Activated CD4-positive, alpha-beta T cell treated with anti-CD3 and anti-CD28 coated beads for 36 hours (primary cell): ENCODE data around the gene LIPH. TPM values are rescaled to one million over a fixed set of nuclear protein-coding genes. Genes with fewer than 3 reads are reported as not detected.

Experiments
- ATAC-seq: fragments of 200-7000 bp; cut with Tn5 transposase; one replicate; pipeline ENCODE4 v1.10.0; 2021; ENCODE audit warnings: mild to moderate bottlenecking, moderate library complexity
- CTCF ChIA-PET: fragments of 350-600 bp; sonication (Branson Sonifier 250); formaldehyde crosslinking; loops from one replicate; lab custom pipeline; 2021; ENCODE audit warnings: antibody characterized with exemption; lab: Charles Lee
- POLR2A ChIA-PET: fragments of 350-600 bp; sonication (Branson Sonifier 250); formaldehyde crosslinking; loops from one replicate; lab custom pipeline; 2021; ENCODE audit warnings: antibody characterized with exemption, inconsistent platforms; lab: Charles Lee
- DNase-seq: peaks from one replicate; pipeline ENCODE4 v3.0.0-alpha.2; 2020
- H3K27ac Mint-ChIP-seq: one replicate; pipeline ENCODE4 v1.8.0; 2021; ENCODE audit warnings: mixed read lengths
- H3K27me3 Mint-ChIP-seq: one replicate; pipeline ENCODE4 v1.8.0; 2021; ENCODE audit warnings: mixed read lengths
- H3K36me3 Mint-ChIP-seq: one replicate; pipeline ENCODE4 v1.8.0; 2021; ENCODE audit warnings: low read depth, mixed read lengths
- H3K4me1 Mint-ChIP-seq: one replicate; pipeline ENCODE4 v1.8.0; 2021; ENCODE audit warnings: mixed read lengths
- H3K4me3 Mint-ChIP-seq: one replicate; pipeline ENCODE4 v1.8.0; 2021; ENCODE audit warnings: mild to moderate bottlenecking, moderate library complexity, mixed read lengths
- H3K9me3 Mint-ChIP-seq: one replicate; pipeline ENCODE4 v1.8.0; 2021; ENCODE audit warnings: low read depth, mixed read lengths
- intact Hi-C, 2 experiments: fragments of 100-400 bp; cut with DNase I in 1 of 2; cut with micrococcal nuclease in 1 of 2; formaldehyde crosslinking; loops; one replicate each; pipeline versions ENCODE4 v1.14.2 to v1.15.1; 2022 to 2024; cut with DNase I, micrococcal nuclease
- total RNA-seq, 2 experiments: library from RNA; stranded (reverse); gene quantifications; one replicate each; pipeline ENCODE4 v1.2.3, GENCODE V29; 2021

LIPH gene
- total RNA-seq, 2 experiments from 2014 or later, result not detected

DNA sequence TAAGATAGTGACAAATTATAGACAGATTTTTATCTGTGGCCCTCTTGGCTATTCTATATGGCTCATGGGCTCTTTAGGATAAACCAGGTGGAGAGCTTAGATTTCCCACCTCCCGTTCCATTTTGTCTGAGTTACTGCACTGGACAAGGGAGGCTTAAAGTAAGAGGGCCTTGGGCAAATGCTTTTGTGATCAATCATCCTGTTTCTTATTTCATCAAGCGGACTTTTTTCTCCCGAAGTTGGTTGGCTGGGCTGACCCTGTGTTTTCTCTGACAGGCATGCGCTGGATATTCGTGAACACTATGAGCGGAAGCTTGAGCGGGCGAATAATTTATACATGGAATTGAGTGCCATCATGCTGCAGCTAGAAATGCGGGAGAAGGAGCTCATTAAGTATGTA, 86.9 kb downstream of the LIPH start:
- POLR2A ChIA-PET, result no interaction called here
- Mint-ChIP-seq H3K27ac (no peak overlapping the region), H3K4me3 (no peak overlapping the region), H3K4me1 (no peaks in the 10 kb centered on the region), H3K9me3 (no peaks in the 10 kb centered on the region), H3K27me3 (no peaks in the 10 kb centered on the region), H3K36me3 (peaks cover 2% of the 10 kb centered on the region)
- DNase-seq, result no peak
- no peak for ATAC-seq
- CTCF ChIA-PET, result no interaction called here
- intact Hi-C loops, result no loop called here

DNA sequence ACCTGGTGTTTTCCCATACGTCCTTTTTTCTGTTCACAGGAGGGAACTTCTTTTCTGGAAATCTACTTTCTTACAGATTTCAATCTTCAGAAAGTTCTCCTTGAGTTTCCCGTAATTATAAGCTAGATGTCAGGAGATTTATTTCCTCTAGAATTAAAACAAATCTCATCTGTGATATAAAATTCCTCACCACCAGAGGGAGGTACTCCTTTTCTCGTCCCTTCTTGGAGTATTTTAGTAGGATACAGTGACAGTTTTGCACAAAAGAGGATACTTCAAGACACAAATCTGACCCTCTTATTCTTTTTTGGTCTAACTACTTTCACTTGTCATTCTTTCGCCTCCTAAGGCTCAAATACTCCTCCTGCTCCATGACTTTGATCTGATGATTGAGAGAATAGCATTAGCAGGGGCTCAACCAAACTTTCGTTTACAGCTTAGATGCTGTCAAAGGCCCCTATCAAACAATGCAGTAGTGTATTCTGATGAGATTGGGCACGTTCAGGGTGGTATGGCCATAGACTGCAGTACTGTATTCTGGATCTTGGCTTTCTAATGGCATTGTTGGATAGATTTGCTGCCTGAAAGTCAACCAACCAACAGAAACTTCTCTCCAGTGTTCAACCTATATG, 91.6 kb downstream of the LIPH start:
- ChIA-PET CTCF (interaction anchor here (0.6 to 2.6 kb wide), 5 partner anchors 96 to 1351 kb away, joined by 3 to 11 read pairs (median 3); no protein-coding TSS in a partner anchor), POLR2A (interaction anchor here (0.7 kb wide), 1 partner anchor 276 kb away, joined by 3 read pairs; no protein-coding TSS in a partner anchor)
- Mint-ChIP-seq H3K4me3 (no peak overlapping the region), H3K27ac (no peak overlapping the region), H3K4me1 (no peaks in the 10 kb centered on the region), H3K36me3 (no peaks in the 10 kb centered on the region), H3K9me3 (no peaks in the 10 kb centered on the region), H3K27me3 (no peaks in the 10 kb centered on the region)
- DNase-seq (no peak), ATAC-seq (no peak)
- intact Hi-C loops, result loop anchor here in 1 of 2 experiments (5.0 kb wide), 1 partner anchor 96 kb away; no protein-coding TSS in a partner anchor

DNA sequence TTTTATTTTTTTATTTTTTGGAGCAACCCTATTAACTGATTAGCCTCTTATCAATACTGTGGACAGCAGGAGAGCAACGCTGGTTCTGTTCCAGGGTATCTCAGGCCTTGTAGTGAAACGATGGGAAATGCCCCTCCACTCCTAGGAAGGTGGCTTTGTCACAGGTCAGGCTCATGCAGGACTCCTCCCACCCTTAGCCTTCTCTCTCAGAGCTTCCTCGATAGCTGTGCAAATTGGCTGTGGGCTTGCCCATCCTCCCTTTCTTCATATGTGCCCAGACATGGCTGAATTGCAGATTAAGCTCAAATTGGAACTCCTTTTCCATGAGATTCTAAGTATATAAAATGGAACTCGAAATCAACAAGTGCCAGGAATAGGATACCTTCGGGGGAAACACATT, 92.1 kb downstream of the LIPH start:
- H3K36me3 Mint-ChIP-seq, result no peaks in the 10 kb centered on the region
- CTCF ChIA-PET, result interaction anchor here (1.7 to 2.6 kb wide), 2 partner anchors 99 to 115 kb away, joined by 10 to 11 read pairs; no protein-coding TSS in a partner anchor
- POLR2A ChIA-PET, result interaction anchor here (0.7 kb wide), 1 partner anchor 277 kb away, joined by 3 read pairs; no protein-coding TSS in a partner anchor
- H3K4me1 Mint-ChIP-seq, result no peaks in the 10 kb centered on the region
- no peak overlapping the region for H3K4me3 Mint-ChIP-seq
- H3K9me3 Mint-ChIP-seq, result no peaks in the 10 kb centered on the region
- no peak overlapping the region for H3K27ac Mint-ChIP-seq
- DNase-seq (no peak), ATAC-seq (no peak)
- intact Hi-C loops, result loop anchor here in 1 of 2 experiments (5.0 kb wide), 1 partner anchor 97 kb away; no protein-coding TSS in a partner anchor
- H3K27me3 Mint-ChIP-seq, result no peaks in the 10 kb centered on the region

GRCh38 chr3:185457376-185457775, 95.0 kb downstream of the LIPH start:
- intact Hi-C loops, result no loop called here
- no peaks in the 10 kb centered on the region for H3K36me3 Mint-ChIP-seq
- CTCF ChIA-PET, result interaction anchor here (1.1 kb wide), 1 partner anchor 203 kb away, joined by 3 read pairs; no protein-coding TSS in a partner anchor
- ATAC-seq (no peak), DNase-seq (no peak)
- H3K9me3 Mint-ChIP-seq, result no peaks in the 10 kb centered on the region
- no peak overlapping the region for H3K27ac Mint-ChIP-seq
- H3K4me1 Mint-ChIP-seq, result no peaks in the 10 kb centered on the region
- POLR2A ChIA-PET, result no interaction called here
- no peak overlapping the region for H3K4me3 Mint-ChIP-seq
- H3K27me3 Mint-ChIP-seq, result no peaks in the 10 kb centered on the region

Other genes with a start within 250 kb of the LIPH start
- gene MAP3K13, start 189.5 kb downstream of the LIPH start, total RNA-seq, result 10 to 100 TPM; 14.3 to 17.6 TPM
- gene TMEM41A, start 53.6 kb downstream of the LIPH start, total RNA-seq, result 10 to 100 TPM; 19.6 to 21.6 TPM
- gene SENP2, start 33.7 kb upstream of the LIPH start, total RNA-seq, result 10 to 100 TPM; 23.2 to 24.6 TPM